T-helper 1 cell treated with Interleukin-12 subunit alpha and Interleukin-12 subunit beta and Interleukin-4 antibody, amounts not matched to agents 30 μg/mL and 1 μg/mL, for 36 hours (primary cell): ENCODE measurements around the gene NTNG2.

Source experiments
- H3K27ac Mint-ChIP-seq: one replicate; pipeline ENCODE4 v1.8.0; 2021; ENCODE audit warnings: mild to moderate bottlenecking, mixed read lengths
- H3K27me3 Mint-ChIP-seq: one replicate; pipeline ENCODE4 v1.8.0; 2021; ENCODE audit warnings: low read depth, mixed read lengths
- H3K36me3 Mint-ChIP-seq: one replicate; pipeline ENCODE4 v1.8.0; 2021; ENCODE audit warnings: low read depth, mixed read lengths
- H3K4me1 Mint-ChIP-seq: one replicate; pipeline ENCODE4 v1.8.0; 2021; ENCODE audit warnings: low read depth, mixed read lengths
- H3K4me3 Mint-ChIP-seq: one replicate; pipeline ENCODE4 v1.8.0; 2021; ENCODE audit warnings: mild to moderate bottlenecking, moderate library complexity, mixed read lengths
- H3K9me3 Mint-ChIP-seq: one replicate; pipeline ENCODE4 v1.8.0; 2021; ENCODE audit warnings: mixed read lengths

Gene NTNG2

GRCh38 chr9:132288966-132289365, 127.1 kb downstream of the NTNG2 start:
- Mint-ChIP-seq H3K27ac (no peak overlapping the region), H3K9me3 (no peaks in the 10 kb centered on the region), H3K36me3 (peaks cover 25% of the 10 kb centered on the region), H3K27me3 (no peaks in the 10 kb centered on the region), H3K4me3 (no peak overlapping the region), H3K4me1 (peaks cover 12% of the 10 kb centered on the region)

DNA sequence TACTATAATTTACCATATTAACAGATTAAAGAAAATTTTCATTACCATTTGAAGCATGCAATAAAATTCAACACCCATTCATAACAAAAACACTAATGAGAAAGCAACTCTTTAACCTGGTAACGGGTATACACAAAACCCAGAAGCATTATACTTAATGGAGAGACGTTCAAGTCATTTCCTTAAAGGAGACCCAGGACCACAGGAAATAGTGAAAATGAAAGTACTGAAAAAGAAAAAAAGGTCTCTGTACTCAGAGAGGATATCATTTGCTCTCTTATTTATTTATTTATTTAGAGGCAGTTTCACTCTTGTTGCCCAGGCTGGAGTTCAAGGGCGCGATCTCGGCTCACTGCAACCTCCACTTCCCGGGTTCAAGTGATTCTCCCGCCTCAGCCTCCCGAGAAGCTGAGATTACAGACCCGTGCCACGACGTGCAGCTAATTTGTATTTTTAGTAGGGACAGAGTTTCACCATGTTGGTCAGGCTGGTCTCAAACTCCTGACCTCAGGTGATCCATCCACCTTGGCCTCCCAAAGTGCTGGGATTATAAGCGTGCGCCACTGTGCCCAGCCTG, 131.4 kb downstream of the NTNG2 start:
- peaks cover 37% of the 10 kb centered on the region for H3K36me3 Mint-ChIP-seq
- no peaks in the 10 kb centered on the region for H3K27me3 Mint-ChIP-seq
- H3K4me1 Mint-ChIP-seq = peaks cover 21% of the 10 kb centered on the region
- H3K9me3 Mint-ChIP-seq = no peaks in the 10 kb centered on the region
- H3K27ac Mint-ChIP-seq = peak overlapping the region; percentile 20
- no peak overlapping the region for H3K4me3 Mint-ChIP-seq
